ENCODE measurements around the gene EFCAB6.

EFCAB6 gene

DNA sequence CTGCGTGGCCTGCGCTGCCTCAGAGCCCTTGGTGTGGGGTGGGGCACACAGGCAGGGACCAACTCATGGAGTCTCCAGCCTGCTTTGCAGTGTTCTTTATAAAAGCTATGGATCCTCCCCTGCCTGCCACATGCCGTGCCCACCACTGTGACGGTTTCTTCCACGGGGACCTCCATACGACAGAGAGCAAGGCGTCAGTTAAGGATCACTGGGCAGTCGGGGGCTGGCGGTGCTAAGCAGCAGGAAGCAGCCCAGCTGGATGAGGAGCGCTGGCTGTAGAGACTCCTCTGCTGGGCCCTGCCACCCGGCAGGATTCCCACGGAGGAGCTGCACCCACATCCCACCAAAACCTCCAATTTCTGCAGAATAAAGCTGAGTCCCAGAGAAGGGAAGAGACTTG is 23.1 kb upstream of the EFCAB6 start:
- Histone ChIP-seq H3K4me1 (ENCODE audit: insufficient read depth, low read length) (no peaks in the 10 kb centered on the region), H3K4me3 (ENCODE audit: low read length) (no peak overlapping the region), H3K27me3 (ENCODE audit: insufficient read depth, low read length) (no peaks in the 10 kb centered on the region), H3K9me3 (ENCODE audit: insufficient read depth, low read depth, low read length) (no peaks in the 10 kb centered on the region), H3K36me3 (ENCODE audit: insufficient read depth, low read depth, low read length) (peaks cover 49% of the 10 kb centered on the region), H3K9ac (ENCODE audit: low read depth, low read length) (no peak overlapping the region), H3K27ac (ENCODE audit: low read length) (no peak overlapping the region)

DNA sequence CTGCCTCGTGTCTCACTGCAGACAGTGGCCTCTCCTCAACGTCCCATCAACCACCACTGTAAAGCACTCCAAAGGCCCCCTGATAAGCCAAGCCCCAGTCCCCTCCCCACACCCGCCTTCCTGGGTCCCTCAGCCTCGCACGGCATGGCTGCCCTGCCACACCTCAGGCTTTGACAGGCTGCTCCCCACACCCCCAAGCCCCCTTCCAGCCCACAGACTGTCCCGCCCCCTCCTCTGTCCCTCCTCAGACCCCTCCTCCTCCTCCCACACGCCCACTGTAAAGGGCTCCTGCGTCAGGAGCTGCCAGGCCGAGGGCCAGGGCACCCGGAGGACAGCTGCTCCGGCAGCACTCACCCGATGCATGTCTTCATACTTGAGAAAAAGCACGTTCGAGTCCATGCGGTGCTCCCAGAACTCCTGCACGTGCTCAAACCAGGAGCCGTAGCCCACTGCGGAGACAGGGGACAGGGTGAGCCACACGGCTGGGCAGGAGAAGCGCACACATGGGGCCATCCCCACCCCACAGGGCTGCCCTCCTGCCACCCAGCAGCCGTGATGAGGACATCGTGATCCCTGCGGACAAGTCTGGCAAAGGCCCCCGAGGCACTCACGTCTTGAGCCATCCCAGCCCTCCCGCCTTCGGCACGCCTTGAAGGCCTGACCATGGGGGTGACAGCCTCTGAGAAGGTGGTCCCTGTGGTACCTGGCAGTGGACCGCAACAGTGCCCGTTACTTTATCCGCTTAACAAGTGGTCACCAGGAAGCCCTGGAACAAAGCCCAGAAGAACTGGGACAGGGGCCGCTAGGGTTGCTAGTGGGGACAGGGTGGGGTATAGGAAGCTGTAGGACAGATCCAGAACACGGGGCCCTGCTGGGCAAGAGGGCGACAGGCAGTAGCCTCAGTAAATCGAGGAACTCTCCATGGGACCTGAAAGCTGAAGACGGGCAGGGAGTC is 21.5 kb upstream of the EFCAB6 start:
- no peaks in the 10 kb centered on the region for H3K27me3 ChIP-seq (ENCODE audit: insufficient read depth, low read length)
- no peak overlapping the region for H3K9ac ChIP-seq (ENCODE audit: low read depth, low read length)
- H3K4me1 ChIP-seq (ENCODE audit: insufficient read depth, low read length): no peaks in the 10 kb centered on the region
- no peaks in the 10 kb centered on the region for H3K9me3 ChIP-seq (ENCODE audit: insufficient read depth, low read depth, low read length)
- H3K36me3 ChIP-seq (ENCODE audit: insufficient read depth, low read depth, low read length): peaks cover 38% of the 10 kb centered on the region
- no peak overlapping the region for H3K27ac ChIP-seq (ENCODE audit: low read length)
- H3K4me3 ChIP-seq (ENCODE audit: low read length): no peak overlapping the region

- H3K36me3 ChIP-seq (ENCODE audit: insufficient read depth, low read depth, low read length): peaks cover 31% of the 10 kb centered on the region
- no peak overlapping the region for H3K27ac ChIP-seq (ENCODE audit: low read length)
- no peaks in the 10 kb centered on the region for H3K27me3 ChIP-seq (ENCODE audit: insufficient read depth, low read length)
- H3K9ac ChIP-seq (ENCODE audit: low read depth, low read length): no peak overlapping the region
- H3K4me3 ChIP-seq (ENCODE audit: low read length): no peak overlapping the region
- H3K4me1 ChIP-seq (ENCODE audit: insufficient read depth, low read length): no peaks in the 10 kb centered on the region
- no peaks in the 10 kb centered on the region for H3K9me3 ChIP-seq (ENCODE audit: insufficient read depth, low read depth, low read length)
Observed at GRCh38 chr22:43832393-43833265, 20.5 kb upstream of the EFCAB6 start.

DNA sequence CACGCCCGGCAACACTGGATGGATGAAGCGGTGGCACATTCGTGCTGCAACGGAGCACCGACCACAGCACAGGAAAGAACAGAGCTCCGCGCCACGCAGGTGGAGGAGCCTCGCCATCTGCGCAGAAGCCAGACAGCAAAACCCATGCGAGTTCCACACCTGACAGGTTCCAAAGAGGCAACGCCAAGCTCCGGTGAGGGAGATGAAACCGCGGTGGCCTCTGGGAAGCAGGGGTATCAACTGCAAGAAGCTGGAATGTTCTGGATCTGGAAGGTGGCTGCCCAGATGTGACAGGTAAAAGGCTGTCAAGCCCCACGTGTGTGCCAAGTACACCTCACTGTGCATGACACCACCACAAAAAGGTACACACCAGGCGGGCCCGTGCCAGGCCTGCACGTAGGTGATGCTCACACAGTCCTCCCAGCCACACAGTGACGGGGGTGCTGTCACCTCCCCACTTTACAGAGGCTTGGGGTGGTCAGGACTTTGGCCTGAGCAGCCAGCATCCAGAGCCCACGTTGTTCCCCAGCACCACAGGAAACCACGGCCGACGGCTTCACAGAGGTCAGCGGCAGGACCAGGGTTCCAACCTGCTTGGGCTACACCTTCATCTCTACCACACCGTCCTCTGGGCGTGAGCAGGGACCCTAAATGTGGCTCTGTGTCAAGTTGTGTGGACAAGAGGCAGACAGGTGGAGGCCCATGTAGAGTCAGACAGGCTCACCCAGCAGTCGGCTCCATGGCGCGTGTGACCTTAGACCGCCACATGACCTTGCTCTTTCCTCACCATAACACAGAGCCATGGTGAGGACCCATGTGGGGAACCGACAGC is 19.7 kb upstream of the EFCAB6 start:
- Histone ChIP-seq H3K36me3 (ENCODE audit: insufficient read depth, low read depth, low read length) (peaks cover 31% of the 10 kb centered on the region), H3K4me1 (ENCODE audit: insufficient read depth, low read length) (no peaks in the 10 kb centered on the region; the same call in 1 of the 2 replicates), H3K9ac (ENCODE audit: low read depth, low read length) (no peak overlapping the region), H3K27ac (ENCODE audit: low read length) (no peak overlapping the region), H3K9me3 (ENCODE audit: insufficient read depth, low read depth, low read length) (no peaks in the 10 kb centered on the region), H3K4me3 (ENCODE audit: low read length) (no peak overlapping the region), H3K27me3 (ENCODE audit: insufficient read depth, low read length) (no peaks in the 10 kb centered on the region)

- Histone ChIP-seq H3K36me3 (ENCODE audit: insufficient read depth, low read depth, low read length) (peaks cover 32% of the 10 kb centered on the region), H3K27ac (ENCODE audit: low read length) (no peak overlapping the region), H3K27me3 (ENCODE audit: insufficient read depth, low read length) (no peaks in the 10 kb centered on the region), H3K9ac (ENCODE audit: low read depth, low read length) (no peak overlapping the region), H3K4me1 (ENCODE audit: insufficient read depth, low read length) (no peaks in the 10 kb centered on the region; the same call in 1 of the 2 replicates), H3K4me3 (ENCODE audit: low read length) (no peak overlapping the region), H3K9me3 (ENCODE audit: insufficient read depth, low read depth, low read length) (no peaks in the 10 kb centered on the region)
Observed at GRCh38 chr22:43830931-43831560, 18.9 kb upstream of the EFCAB6 start.

DNA sequence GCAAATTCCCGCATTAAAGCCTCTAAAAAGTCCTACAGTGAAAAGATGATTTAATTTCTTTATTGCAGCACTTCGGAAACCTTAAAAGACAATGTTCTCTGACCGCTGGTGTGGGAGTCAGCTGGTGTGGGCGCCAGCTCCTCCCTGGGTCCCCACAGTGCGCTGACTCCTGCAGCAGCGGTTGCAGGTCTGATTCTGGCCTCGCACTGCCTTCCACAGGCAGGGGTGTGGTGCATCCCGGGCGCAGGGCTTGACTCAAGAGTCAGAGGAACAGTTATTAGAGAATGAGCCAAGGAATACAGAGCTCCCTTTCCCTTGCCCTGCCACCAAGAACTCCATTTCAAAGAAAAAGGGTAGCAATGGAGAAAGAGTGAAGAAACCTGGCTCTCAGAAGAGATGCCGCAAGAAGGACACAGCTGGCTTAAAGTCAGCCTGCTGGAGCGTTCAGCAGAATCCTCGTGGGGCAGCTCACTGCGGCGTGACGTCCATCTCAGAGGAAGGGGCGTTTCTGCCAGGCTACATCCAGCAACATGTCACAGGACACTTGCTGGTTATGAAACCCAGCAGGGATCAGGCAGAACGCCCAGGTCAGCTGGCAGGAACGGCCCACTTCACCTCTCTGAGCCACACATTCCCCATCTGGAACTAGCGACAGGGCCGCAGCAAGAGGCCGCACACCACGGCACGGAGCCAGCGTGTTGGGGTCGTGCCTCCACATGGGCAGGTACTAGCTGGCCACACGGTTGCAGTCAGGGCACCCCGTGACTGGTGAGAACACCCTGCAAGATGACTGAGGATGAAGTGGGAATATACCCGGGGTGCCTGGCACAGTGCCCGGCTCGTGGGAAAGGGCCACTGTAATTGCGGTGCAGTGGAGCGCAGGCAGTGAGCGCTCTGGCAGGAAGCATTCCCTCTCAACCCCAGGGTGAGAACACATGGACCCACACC is 18.1 kb upstream of the EFCAB6 start:
- Histone ChIP-seq H3K36me3 (ENCODE audit: insufficient read depth, low read depth, low read length) (peaks cover 36% of the 10 kb centered on the region), H3K4me3 (ENCODE audit: low read length) (no peak overlapping the region), H3K27ac (ENCODE audit: low read length) (no peak overlapping the region), H3K27me3 (ENCODE audit: insufficient read depth, low read length) (no peaks in the 10 kb centered on the region), H3K9me3 (ENCODE audit: insufficient read depth, low read depth, low read length) (no peaks in the 10 kb centered on the region), H3K4me1 (ENCODE audit: insufficient read depth, low read length) (peaks cover 5% of the 10 kb centered on the region; the same call in 1 of the 2 replicates), H3K9ac (ENCODE audit: low read depth, low read length) (no peak overlapping the region)

- Histone ChIP-seq H3K4me3 (ENCODE audit: low read length) (no peak overlapping the region), H3K27me3 (ENCODE audit: insufficient read depth, low read length) (no peaks in the 10 kb centered on the region), H3K9ac (ENCODE audit: low read depth, low read length) (no peak overlapping the region), H3K9me3 (ENCODE audit: insufficient read depth, low read depth, low read length) (no peaks in the 10 kb centered on the region), H3K36me3 (ENCODE audit: insufficient read depth, low read depth, low read length) (peaks cover 39% of the 10 kb centered on the region), H3K4me1 (ENCODE audit: insufficient read depth, low read length) (peaks cover 6% of the 10 kb centered on the region; the same call in 1 of the 2 replicates), H3K27ac (ENCODE audit: low read length) (no peak overlapping the region)
Observed at GRCh38 chr22:43828998-43829782, 17.1 kb upstream of the EFCAB6 start.

DNA sequence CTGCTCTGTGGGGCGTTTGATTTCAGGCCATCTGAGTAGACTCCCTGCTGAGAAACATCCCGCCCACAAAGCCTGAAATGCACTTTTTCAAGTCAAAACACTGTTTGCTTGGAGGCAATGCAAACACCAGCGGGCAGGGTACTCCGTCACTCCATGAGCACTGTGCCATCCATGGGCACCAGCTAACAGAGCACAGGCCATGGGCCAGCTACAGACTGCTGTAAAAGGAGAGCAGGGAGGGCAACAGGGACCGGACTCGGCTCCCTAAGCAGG is 16.6 kb upstream of the EFCAB6 start:
- peaks cover 8% of the 10 kb centered on the region; the same call in 1 of the 2 replicates for H3K4me1 ChIP-seq (ENCODE audit: insufficient read depth, low read length)
- no peaks in the 10 kb centered on the region for H3K9me3 ChIP-seq (ENCODE audit: insufficient read depth, low read depth, low read length)
- no peaks in the 10 kb centered on the region for H3K27me3 ChIP-seq (ENCODE audit: insufficient read depth, low read length)
- H3K36me3 ChIP-seq (ENCODE audit: insufficient read depth, low read depth, low read length): peaks cover 39% of the 10 kb centered on the region
- H3K9ac ChIP-seq (ENCODE audit: low read depth, low read length): no peak overlapping the region
- H3K4me3 ChIP-seq (ENCODE audit: low read length): no peak overlapping the region
- H3K27ac ChIP-seq (ENCODE audit: low read length): no peak overlapping the region

DNA sequence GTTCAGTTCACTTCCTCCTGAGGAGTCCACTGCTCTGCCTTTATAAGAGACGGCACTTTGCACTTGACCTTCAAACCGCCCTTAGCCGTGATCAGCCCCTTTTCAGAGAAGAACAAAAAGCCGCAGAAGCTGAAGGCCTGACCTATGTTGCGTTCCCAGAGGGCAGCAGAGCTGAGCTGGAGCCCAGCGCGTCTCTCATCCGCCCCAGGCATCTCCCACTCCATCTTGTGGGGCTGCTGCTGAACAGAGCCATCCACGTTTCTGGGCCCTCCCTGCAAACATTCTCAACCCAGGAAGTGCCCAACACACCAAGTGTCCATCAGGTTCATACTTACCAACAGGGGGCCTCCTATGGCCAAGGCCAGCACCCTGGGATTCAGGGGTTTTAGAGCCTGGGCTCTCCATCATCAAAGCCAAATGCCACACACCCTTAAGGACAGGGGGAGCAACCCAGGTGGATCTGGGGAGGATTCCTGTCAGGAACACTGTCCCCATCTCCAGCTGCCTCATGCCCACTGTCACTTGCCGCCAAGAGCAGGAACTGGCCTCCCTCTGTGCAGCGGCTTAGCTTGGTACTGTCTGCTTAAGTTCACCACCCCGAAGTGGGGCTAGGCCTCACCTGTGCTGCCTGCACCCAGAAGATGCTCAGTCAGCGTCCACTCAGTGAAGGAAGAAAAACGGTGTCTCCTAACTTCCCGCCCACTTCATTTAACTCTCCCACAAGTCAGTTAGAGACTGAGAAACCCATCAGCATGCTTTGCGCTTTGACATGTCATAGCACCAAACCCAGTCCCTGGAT is 16.0 kb upstream of the EFCAB6 start:
- Histone ChIP-seq H3K27ac (ENCODE audit: low read length) (no peak overlapping the region), H3K4me3 (ENCODE audit: low read length) (no peak overlapping the region), H3K9me3 (ENCODE audit: insufficient read depth, low read depth, low read length) (no peaks in the 10 kb centered on the region), H3K9ac (ENCODE audit: low read depth, low read length) (no peak overlapping the region), H3K36me3 (ENCODE audit: insufficient read depth, low read depth, low read length) (peaks cover 39% of the 10 kb centered on the region), H3K27me3 (ENCODE audit: insufficient read depth, low read length) (no peaks in the 10 kb centered on the region), H3K4me1 (ENCODE audit: insufficient read depth, low read length) (peaks cover 13% of the 10 kb centered on the region)

Measured in iPS-20b (cell line).